T-helper 2 cell (primary cell): ENCODE data around the gene ANO7.
"Not testable (repeated sequence)": the region's sequence is repeated elsewhere in the genome, so short reads cannot be mapped to it uniquely, and the experiment has no call there.

Experiments
- DNase-seq, 5 experiments: peaks; one replicate each; pipeline versions ENCODE4 v3.0.0 to v3.0.0-alpha.2; 2012 to 2022

ANO7 gene

GRCh38 chr2:241190291-241190981 lies 2.0 kb downstream of the ANO7 start:
- DNase-seq: no peak

- no peak for DNase-seq
Observed at GRCh38 chr2:241191081-241191480, 2.6 kb downstream of the ANO7 start.

DNA sequence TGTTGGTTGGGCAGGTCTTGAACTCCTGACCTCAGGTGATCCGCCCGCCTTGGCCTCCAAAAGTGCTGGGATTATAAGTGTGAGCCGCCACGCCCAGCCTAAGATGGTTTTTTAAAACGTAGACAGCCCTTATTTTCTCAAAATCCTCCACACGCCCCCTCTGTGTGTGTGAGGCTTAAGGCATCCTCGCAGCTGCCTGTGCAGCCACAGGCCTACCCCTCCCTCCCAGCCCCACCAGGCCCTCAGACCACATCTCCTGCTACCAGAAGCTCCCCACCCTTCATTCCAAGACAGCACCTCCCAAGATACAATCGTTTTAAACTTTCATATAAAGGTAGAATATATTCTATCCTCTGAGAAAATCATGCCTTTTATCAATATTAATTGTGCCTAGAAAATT lies 4.8 kb downstream of the ANO7 start:
- no peak for DNase-seq

GRCh38 chr2:241194811-241195210 lies 6.3 kb downstream of the ANO7 start:
- DNase-seq: no peak

DNA sequence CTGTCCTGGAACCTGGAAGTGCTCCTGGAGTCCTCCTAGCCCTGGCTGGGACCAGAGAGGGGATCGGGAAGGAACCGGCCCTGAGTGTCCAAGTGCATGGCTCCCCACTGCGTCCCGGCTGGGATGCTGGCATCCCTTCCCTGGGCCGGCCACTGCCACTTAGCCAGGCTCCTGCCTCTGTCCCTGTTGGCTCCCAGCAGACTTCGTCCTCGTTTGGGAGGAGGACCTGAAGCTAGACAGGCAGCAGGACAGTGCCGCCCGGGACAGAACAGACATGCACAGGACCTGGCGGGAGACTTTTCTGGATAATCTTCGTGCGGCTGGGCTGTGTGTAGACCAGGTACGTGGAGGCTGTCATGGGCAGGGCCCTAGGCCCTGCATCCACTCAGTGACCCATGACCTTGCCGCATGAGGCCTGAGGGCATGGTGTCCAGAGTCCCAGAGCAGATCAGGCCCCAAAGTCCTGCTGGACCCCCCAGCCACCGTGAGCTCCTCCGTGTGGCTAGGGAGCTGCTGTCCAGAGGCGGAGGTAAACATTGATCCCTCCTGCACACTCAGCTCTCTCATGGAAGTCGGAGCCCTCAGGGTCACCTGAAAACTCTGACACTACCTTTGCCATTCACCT lies 7.1 kb downstream of the ANO7 start:
- no peak for DNase-seq

DNA sequence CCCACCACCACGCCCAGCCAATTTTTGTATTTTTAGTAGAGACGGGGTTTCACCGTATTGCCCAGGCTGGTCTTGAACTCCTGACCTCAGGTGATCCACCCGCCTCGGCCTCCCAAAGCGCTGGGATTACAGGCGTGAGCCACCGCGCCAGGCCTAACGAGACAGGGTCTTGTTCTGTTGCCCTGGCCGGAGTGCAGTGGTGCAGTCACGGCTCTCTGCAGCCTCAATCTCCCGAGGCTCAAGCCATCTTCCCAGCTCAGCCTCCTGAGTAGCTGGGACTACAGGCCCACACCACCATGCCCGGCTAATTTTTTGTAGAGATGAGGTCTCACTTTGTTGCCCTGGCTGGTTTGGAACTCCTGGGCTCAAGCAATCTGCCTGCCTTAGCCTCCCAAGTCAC lies 8.8 kb downstream of the ANO7 start:
- not testable (repeated sequence) for DNase-seq

DNA sequence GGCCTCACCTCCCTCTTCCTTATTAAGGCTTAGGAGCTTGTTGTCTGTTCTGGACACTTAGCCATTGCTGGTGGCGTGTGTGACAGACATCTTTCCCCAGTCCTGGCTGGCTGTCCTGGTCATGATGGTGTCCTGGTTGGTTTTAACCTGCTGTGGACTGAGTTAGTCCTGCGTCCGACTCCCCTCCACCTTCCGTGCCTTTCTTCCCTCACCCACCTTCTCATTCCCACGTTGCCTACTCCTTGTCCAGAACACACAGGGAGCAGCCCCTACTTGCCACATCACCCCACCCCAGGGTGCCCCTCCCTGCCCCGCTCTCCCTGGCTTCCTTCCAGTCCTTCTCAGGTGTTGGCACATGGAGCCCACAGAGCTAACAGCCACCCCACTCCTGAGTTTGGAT lies 9.5 kb downstream of the ANO7 start:
- DNase-seq: no peak

DNA sequence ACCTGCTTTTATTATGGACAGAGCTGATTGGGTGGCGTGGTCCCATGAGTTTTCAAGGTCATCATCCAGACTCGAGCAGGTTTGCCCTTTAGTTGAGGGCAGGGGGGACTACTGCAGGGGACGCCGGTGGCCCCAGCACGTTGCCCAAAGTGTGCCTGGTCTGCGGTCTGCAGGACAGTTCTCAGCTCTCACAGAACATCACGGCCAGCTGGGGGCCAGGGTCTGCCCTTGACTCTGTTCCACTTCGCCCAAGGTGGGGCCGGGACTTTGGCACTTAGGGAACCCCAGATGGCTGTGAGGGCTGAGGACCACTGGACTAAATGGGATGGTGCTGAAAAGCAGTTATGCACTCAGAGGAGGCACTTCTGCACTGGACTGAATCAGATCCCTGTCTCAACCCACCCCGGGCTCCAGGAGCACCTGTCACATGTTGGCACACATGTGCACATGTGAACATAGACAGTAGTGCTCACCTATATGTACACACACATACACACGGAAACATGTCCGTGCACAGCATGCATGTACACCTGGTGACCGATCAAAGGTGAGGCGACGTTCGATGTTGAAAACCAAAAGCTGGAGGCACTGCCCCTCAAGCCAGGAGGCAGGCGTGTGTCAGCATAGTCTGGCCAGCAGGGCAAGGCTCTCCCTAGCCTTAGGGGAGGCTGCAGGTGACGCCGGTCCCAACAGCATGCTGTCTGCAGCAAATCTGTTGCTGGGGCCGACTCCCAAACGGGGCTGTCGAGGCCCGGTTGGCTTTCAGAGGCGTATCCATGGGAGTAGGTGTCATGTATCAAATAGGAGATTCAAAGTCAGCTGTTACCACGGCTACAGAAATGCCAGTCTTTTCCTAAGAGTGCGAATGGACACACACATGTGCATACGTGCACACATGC lies 10.2 kb downstream of the ANO7 start:
- DNase-seq: no peak

DNA sequence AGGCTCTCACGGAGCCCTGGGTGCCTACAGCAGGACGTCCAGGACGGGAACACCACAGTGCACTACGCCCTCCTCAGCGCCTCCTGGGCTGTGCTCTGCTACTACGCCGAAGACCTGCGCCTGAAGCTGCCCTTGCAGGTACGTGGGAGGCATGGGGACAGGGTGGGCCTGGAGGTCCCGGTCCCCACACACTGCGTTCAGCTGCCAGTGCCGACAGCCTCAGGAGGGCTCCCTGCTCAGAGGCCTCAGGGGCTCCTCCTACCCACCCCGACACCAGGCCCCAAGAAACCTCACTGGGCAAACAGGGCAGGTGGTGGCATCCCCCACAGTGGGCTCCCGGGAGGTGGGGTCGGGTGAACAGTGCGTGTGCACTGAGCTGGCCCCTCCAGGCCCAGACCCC lies 10.8 kb downstream of the ANO7 start:
- DNase-seq: no peak

DNA sequence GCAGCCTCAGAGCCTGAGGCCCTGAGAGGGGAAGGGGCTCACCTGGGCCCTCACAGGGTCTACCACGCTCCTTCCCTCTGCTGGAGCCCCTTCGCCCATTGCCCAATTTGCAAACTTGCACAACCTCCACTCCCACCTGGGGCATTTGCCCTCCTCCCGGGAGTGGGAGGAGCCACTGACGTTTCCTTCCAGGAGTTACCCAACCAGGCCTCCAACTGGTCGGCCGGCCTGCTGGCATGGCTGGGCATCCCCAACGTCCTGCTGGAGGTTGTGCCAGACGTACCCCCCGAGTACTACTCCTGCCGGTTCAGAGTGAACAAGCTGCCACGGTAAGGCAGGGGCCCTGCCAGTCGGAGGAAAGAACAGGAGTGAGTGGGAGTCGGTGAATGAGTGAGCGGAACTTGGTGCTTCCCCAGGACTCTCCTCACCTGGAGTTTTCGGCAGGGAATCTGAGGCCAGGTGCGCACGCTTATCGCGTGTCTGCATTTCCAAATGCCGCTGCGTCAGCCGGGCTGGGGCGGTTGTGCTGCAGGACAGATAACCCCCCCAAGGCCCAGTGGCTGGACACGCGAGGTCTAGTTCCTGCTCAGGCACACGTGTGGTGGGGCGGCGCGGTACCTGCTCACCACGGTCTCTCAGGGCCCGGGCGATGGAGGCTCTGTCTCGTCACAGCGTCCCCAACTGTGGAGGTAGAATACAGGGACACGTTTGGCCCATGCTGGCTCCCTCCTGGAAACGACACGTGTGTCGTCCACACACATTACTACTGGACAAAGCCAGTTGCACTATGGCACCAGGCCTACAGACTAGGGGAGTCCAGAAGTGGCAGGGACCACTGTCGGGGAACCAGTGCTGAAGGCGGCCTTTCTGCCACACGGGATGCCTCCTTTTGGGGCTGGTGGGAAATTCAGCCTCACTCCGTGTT lies 11.7 kb downstream of the ANO7 start:
- DNase-seq: no peak

DNA sequence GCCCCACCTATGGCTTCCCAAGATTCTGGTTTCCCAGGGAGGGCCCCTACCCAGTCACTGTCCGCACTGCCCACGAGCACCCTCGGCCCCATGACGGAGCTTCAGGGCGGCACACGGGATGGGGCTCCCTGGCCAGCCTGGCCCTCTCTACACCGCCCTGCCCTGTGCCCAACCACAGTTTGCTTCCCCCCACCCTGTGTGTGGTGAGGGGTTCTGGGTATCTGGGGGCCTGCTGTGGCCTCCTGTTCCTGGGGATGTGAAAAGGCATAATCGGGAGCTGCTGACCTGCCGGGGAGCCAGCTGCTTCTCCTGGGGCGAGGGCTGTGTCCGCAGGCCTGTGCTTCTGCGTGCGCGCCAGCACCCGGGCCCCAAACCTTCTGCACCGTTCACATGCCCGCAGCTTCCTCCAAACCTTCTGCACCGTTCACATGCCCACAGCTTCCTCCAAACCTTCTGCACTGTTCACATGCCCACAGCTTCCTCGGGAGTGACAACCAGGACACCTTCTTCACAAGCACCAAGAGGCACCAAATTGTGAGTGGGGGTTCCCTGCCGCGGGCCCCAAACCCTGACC lies 12.4 kb downstream of the ANO7 start:
- no peak for DNase-seq

GRCh38 chr2:241201445-241202267 lies 13.2 kb downstream of the ANO7 start:
- DNase-seq: no peak

DNA sequence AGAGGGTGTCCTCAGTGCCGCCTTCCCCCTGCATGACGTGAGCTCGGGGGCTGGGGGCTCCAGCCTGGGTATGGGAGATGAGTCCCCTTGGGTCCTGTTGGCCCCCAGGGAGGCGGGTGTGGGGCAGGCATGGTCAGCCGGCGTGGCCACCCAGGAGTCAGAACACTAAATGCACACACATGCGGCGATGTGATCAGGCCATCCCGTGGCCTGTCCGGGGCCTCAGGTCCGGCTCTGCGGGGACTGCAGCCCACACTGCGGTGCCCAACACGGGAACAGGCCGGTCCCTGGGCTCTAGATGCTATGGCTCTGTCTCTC lies 13.8 kb downstream of the ANO7 start:
- no peak for DNase-seq

GRCh38 chr2:241202681-241203080 lies 14.2 kb downstream of the ANO7 start:
- DNase-seq: no peak

- DNase-seq: no peak
Observed at GRCh38 chr2:241203218-241204009, 14.9 kb downstream of the ANO7 start.

- no peak for DNase-seq
Observed at GRCh38 chr2:241204010-241204384, 15.5 kb downstream of the ANO7 start.

- no peak for DNase-seq
Observed at GRCh38 chr2:241204490-241204889, 16.0 kb downstream of the ANO7 start.

DNA sequence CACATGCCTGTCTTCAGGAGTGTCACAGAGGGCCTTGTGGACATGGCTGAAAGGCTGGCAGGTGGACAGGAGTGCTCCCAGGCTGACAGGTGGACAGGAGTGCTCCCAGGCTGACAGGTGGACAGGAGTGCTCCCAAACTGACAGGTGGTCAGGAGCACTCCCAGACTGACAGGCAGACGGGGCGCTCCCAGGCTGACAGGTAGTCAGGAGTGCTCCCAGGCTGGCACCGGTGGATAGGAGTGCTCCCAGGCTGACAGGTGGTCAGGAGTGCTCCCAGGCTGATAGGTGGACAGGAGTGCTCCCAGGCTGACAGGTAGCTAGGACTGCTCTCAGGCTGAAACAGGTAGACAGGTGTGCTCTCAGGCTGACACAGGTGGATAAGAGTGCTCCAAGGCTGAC lies 16.6 kb downstream of the ANO7 start:
- no peak for DNase-seq

DNA sequence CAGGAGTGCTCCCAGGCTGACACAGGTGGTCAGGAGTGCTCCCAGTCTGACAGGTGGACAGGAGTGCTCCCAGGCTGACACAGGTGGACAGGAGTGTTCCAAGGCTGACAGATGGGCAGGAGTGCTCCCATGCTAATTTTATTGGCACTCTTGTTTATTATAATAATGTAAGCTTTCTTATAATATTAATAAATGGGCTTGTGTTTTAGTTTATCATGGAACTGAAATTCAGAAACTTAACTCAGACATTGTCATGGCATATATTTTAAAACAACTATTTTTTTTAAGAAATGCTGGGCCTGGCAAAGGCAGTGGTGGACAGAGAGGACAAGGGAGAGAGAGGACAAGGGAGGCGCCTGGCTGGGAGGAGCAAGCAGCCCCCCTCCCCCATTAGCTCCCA lies 18.7 kb downstream of the ANO7 start:
- DNase-seq: no peak

- no peak for DNase-seq
Observed at GRCh38 chr2:241207641-241208040, 19.2 kb downstream of the ANO7 start.

DNA sequence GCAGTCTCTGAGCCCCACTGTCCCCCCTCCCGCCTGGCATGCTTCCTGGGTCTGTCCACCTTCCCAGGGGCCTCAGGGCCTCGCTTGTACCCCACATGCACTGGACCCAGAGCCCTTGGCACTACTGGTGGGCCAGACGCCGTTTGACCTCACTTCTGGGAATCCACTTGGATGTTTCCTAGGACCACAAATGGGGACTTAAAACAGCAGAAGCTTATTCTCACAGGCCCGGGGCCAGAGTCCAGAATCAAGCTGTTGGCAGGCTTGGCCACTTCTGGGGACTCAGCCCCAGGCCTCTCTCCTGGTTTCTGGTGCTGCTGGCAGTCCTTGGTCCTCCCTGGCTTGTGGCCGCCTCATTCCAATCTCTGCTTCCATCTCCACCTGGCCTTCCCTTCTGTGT lies 19.6 kb downstream of the ANO7 start:
- DNase-seq: no peak
